HG03175 (cell line): ENCODE results near the gene PAQR5.
"Not testable (repeated sequence)": the region's sequence is repeated elsewhere in the genome, so short reads cannot be mapped to it uniquely, and the experiment has no call there.

ENCODE experiments used
- ATAC-seq: cut with Tn5 transposase; IDR thresholded peaks from one replicate; pipeline ENCODE4 v1.9.1; 2021; ENCODE audit warnings: mild to moderate bottlenecking, moderate library complexity; ENCODE audit not compliant: unreplicated experiment

The PAQR5 gene, protein sequence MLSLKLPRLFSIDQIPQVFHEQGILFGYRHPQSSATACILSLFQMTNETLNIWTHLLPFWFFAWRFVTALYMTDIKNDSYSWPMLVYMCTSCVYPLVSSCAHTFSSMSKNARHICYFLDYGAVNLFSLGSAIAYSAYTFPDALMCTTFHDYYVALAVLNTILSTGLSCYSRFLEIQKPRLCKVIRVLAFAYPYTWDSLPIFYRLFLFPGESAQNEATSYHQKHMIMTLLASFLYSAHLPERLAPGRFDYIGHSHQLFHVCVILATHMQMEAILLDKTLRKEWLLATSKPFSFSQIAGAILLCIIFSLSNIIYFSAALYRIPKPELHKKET

GRCh38 chr15:69298697-69299441, at the start of gene PAQR5:
PAQR5 (plus strand) TSS chr15:69298912; CDS start chr15:69360081, 61,169 bp downstream.
- no peak for ATAC-seq

DNA sequence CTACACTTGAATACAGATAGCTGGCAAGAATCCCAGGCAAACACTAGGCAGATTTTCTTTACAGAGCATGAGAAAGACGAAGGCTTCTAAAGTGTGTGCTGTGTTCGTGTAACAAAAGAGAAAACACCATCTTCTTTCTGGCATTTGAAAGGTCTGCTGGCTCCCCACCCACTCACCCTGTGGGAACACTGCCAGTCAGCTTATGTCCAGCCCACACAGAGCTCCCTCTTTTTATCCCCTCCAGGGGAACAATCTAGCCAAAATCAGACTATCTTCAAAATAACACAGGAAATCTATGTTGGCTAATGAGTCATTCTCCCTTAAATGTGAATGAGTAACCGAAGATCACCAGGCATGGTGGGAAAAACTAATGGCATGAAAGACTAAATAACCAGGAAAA, 45.6 kb upstream of the PAQR5 start:
- no peak for ATAC-seq

DNA sequence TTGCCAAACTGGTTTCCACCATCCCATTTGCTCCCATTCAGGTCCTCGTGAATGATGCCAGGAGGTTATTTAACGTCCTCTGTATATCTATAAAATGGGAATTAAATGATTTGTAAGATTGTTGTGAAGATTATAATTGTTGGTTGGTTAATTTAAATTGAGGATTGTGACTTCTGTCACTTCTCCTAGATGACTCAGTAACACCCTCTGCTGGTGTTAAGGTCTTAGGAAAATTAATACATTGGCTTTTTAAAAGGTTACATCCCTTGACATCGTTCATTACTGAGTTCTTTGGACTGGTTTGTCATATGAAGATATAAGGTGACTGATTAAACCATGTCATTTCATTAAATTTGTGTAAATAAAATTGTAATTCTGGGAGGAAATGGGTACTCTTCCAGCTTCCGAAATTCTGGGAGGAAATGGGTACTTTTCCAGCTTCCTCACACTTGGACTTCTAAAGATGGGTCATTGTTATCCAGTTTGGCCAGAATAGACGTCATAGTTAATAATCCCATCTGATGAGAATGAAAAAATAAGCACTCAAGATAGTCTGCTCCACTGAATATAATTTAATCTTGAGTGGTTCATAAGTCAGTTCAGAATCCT, 33.3 kb upstream of the PAQR5 start:
- no peak for ATAC-seq

DNA sequence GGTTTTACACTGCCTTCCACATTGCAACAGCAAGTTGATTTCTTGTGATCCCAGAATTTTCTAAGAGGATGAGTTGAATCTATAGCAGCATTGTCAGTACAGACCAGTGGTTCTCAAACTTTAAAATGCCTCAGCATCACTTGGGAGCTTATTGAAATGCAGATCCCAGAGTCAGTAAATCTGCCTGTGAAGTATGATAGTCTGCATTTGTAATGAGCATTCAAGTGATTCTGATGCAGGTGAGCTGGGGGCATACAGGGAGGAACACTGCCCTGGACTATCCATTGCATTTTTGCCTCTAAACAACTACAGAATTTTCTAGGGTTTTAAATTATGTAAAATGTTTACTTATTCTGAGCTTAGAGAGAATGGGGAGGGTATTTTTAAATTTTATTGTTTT, 27.5 kb upstream of the PAQR5 start:
- ATAC-seq = no peak

DNA sequence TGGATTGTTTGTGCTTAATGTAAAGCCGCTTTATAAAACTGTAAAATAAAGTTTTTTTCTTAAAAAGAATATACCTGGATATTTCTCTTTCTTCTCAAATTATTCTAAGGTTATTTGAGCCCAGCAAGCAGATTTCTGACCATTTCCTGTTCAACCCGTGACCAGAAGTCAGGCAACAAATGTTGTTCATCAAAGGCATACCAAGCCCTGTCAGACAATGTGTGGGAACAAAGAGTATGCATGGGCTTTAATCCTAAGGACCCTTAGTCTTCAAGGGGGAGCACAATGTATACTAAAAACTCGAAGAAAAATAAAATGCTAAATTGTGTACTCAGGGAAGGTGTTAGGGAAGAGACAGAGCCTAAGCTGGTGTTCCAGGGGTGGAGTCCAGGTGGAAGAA, 26.6 kb upstream of the PAQR5 start:
- ATAC-seq = no peak

GRCh38 chr15:69272891-69273290, 25.8 kb upstream of the PAQR5 start:
- no peak for ATAC-seq

- no peak for ATAC-seq
These were observed 23.5 kb upstream of the PAQR5 start for GRCh38 chr15:69275074-69275670.

DNA sequence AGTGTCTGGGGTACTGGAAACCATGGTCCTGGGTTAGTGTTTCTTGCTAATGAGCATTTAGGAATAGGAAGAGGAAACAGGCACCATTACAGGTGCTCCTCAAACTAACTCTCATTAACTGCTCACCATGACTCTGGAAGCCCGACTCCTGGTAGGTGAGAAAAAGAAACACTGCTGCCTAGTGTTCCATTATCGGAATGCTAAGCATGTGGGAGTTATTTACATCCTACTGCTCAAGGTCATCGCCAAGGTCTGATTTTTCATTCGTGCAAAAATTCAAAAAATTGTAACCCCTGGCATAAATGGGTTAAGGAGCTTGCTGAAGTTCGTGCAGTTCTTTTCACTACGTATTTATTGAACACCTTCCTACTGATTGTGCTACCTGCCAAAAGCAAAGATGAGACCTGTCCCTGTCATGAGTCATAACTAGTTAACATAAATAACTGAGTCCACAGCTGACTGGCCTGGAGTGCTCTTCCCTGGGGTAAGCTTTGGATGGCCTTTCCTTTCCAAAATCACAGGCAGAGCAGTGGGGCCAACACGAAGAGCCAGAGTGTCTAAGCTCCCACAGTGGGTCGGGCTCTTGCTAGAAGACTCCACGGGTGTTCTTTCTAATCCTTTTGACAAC, 22.7 kb upstream of the PAQR5 start:
- no peak for ATAC-seq

- no peak for ATAC-seq
These were observed 21.4 kb upstream of the PAQR5 start for GRCh38 chr15:69277316-69277715.

- ATAC-seq = no peak
These were observed 19.1 kb upstream of the PAQR5 start for GRCh38 chr15:69279636-69280035.

GRCh38 chr15:69280783-69281182, 17.9 kb upstream of the PAQR5 start:
- no peak for ATAC-seq

DNA sequence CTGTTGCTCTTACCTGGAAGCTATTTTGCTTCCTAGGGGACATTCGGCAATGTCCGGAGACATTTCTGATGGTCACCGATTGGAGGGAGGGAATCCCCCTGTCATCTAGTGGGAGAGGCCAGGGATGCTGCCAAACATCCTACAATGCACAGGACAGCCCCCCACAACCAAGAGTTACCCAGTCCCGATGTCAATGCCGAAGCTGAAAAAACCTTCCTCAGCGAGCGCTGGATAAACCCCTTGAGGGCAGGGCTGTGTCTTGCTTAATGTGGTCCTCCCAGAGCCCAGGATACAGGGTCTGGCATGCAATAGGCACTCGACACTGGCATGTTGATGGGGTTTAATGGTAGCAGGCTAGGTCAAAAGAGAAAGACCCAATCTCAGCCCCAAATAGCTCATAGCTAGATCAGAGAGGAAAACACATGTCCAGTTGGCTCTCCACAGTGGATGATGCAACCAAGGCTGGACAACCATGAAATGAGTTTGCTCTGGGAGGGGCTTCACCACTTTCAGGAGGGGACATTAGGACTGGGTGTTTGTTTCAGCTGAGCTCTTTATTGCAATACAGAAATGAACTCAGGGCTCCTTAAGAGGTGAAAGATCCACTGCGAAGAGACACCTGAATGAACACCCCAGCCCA, 16.5 kb upstream of the PAQR5 start:
- ATAC-seq = no peak

- no peak for ATAC-seq
These were observed 12.9 kb upstream of the PAQR5 start for GRCh38 chr15:69285834-69286233.

DNA sequence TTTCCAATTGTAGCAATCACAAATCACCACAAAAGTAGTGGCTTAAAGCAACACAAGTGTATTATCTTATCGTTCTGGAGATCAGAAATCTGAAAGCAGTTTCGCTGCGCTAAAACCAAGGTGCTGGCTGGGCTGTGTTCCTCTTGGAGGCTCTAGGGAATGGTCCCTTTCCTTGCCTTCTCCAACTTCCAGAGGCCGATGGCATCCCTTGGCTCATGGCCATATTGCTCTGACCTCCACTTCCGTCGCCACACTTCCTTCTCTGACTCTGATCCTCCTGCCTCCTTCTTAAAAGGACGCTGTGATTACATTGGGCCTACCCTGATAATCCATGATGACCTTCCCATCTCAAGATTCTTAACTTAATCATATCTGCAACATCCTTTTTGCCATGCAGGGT, 10.7 kb upstream of the PAQR5 start:
- ATAC-seq = no peak

DNA sequence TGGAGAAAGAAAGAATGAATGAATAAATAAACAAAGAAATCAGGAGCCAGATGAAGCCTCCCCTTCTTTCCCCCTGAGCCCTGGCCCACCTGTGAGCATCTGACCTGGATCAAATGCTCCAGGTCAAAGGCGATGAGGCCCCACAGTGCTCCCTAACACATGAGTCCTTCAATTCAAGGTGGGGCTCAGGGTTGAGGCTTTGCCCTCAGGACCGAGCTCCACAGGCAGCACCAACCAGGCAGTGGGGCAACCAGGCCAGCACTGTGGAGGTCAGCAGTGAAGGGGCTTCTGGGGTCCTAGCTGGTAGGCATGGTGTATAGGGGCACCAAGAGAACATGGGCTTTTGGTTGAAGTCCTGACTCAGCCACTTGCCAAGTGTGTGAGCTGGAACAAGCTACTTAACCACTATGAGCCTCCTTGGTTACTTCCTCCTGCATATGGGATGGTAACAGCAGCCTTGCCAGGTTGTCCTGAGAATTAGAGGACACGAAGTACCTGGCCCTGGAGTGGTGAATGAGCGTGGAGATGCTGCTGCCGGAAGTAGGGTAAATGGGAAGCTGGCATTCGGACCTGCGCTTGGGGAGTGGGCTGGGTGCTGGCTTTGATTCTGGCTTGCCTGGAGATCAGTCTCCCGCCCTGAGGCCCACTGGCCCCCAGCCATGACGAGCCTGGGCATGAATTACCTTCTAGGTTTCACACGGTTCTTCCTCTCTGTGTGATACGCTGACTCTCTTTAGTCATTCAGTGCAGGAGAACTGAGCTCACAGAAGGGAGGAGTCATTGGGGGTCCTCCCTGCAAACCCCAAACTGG, 10.0 kb upstream of the PAQR5 start:
- ATAC-seq = no peak

GRCh38 chr15:69289342-69290146, 9.2 kb upstream of the PAQR5 start:
- no peak for ATAC-seq

- ATAC-seq = no peak
These were observed 8.2 kb upstream of the PAQR5 start for GRCh38 chr15:69290346-69291164.

DNA sequence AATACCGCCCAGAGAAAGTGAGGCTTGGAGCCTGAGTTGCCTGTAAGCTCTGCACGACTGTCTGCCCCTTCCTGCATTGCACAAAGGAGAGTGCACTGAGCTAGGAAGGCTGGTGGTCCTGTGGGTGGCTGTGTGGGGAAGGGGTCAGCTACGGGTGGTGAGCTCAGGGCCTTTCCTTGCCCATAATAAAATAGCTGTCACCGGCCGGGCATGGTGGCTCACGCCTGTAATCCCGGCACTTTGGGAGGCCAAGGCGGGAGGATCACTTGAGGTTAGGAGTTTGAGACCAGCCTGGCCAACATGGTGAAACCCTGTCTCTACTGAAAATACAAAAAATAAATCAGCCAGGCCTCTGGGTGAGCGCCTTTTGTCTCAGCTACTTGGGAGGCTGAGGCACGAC, 7.1 kb upstream of the PAQR5 start:
- ATAC-seq = not testable (repeated sequence)
